SK-N-MC (cell line): Measurements from ENCODE around the gene ADCY9.
"Not testable (repeated sequence)": the region's sequence is repeated elsewhere in the genome, so short reads cannot be mapped to it uniquely, and the experiment has no call there.

Experiments used
- DNase-seq: peaks from one replicate; pipeline ENCODE4 v3.0.0-alpha.2; 2011; ENCODE audit warnings: low read depth, low spot score
- H3K27ac ChIP-seq: fragments of 200-600 bp; sonication (generic); 2 replicates; pipeline ENCODE4 v1.5.1; 2016; ENCODE audit warnings: mixed run types
- H3K36me3 ChIP-seq: fragments of 200-600 bp; sonication (generic); 2 replicates; pipeline ENCODE4 v1.6.1; 2017; ENCODE audit warnings: antibody characterized with exemption, low read length, mixed read lengths; ENCODE audit not compliant: insufficient read depth
- H3K4me3 ChIP-seq: fragments of 200-600 bp; sonication (generic); 2 replicates; pipeline ENCODE4 v1.5.1; 2016
- H3K9ac ChIP-seq: fragments of 200-600 bp; sonication (generic); 2 replicates; pipeline ENCODE4 v1.8.0; 2017; ENCODE audit warnings: mixed run types, mixed read lengths; ENCODE audit not compliant: insufficient read length
- H3K9me3 ChIP-seq: fragments of 200-600 bp; sonication (generic); 2 replicates; pipeline ENCODE4 v1.6.1; 2017; ENCODE audit warnings: low read depth, mild to moderate bottlenecking, antibody characterized with exemption, low read length, moderate library complexity, mixed read lengths
- EZH2 ChIP-seq: fragments of 200-600 bp; sonication (generic); IDR thresholded peaks from one replicate; pipeline ENCODE4 v1.6.1; 2017; ENCODE audit warnings: antibody characterized with exemption
- FOXP2 ChIP-seq: optimal IDR thresholded peaks from 2 replicates; pipeline ENCODE3; 2011; ENCODE audit warnings: mild to moderate bottlenecking, moderate library complexity; ENCODE audit not compliant: insufficient read depth; ENCODE audit errors: extremely low read length, control extremely low read depth
- POLR2AphosphoS5 ChIP-seq: IDR thresholded peaks from 2 replicates; pipeline ENCODE4 v1.6.1; 2012; ENCODE audit warnings: mild to moderate bottlenecking, low read depth, low read length, borderline replicate concordance

Gene ADCY9

DNA sequence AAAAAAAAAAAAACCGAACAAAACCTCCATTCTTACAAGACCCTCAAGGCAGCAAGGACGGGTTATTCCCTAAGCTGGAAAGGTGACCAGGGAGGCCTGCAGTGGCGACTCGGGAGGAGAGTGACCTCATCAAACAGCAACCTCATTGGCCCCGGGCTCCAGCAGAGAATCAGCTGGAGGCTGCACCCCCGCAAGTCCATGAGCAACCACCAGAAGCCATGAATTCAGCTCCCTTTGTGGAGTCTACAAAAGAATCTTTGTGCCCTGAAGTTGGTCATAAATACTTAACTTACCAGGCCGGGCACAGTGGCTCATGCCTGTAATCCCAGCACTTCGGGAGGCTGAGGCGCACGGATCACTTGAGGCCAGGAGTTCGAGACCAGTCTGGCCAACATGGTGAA is 154.8 kb downstream of the ADCY9 start:
- Histone ChIP-seq H3K4me3 (peak overlapping the region; percentile 77; the same call in 1 of the 2 replicates), H3K9me3 (no peaks in the 10 kb centered on the region), H3K9ac (no peak overlapping the region), H3K27ac (no peak overlapping the region), H3K36me3 (no peaks in the 10 kb centered on the region; the same call in 1 of the 2 replicates)
- no peak for TF ChIP-seq POLR2AphosphoS5
- no peak for TF ChIP-seq EZH2
- TF ChIP-seq FOXP2, result no peak
- no peak for DNase-seq

- not testable (repeated sequence) for H3K9me3 ChIP-seq, H3K36me3 ChIP-seq, DNase-seq
- Histone ChIP-seq H3K4me3 (peak overlapping the region; percentile 77), H3K27ac (peak overlapping the region; percentile 88), H3K9ac (peak overlapping the region; percentile 67)
These were observed 156.2 kb downstream of the ADCY9 start for GRCh38 chr16:3959926-3960590.

GRCh38 chr16:3959148-3959547 is 157.1 kb downstream of the ADCY9 start:
- Histone ChIP-seq H3K36me3 (no peaks in the 10 kb centered on the region), H3K4me3 (no peak overlapping the region), H3K9me3 (no peaks in the 10 kb centered on the region), H3K27ac (no peak overlapping the region), H3K9ac (no peak overlapping the region)
- TF ChIP-seq EZH2 (no peak), FOXP2 (no peak), POLR2AphosphoS5 (no peak)
- DNase-seq, result no peak

DNA sequence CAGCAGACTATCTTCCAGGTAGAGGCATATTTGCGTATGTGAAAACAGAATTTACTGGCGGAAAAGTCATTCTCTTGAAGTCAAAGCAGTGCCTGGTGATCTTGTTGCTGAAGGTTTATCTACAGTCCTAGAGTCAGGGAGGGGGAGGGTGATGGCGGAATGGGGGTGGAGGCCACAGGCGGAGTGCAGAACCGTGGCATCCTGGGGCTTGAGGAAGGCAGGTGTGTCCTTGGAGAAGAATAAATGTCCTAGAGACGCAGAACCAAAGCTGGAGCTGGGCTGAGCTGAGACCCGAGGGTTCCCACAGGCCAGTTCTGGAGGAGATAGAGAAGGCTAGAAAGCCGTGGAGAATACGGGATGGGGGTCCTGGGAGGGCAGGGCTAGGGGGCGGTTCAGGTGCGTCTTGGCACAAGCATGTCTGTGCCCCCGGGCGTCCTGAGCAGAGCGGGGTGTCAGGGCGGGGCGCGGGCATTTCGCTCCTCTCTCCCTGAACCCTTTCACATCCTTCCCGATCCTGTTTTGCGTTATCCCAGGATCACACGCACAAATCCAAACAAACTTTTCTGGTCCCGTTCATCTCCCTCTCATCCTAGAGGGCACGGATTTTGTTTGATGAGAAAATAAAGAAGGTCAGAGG is 158.8 kb downstream of the ADCY9 start:
- H3K36me3 ChIP-seq, result no peaks in the 10 kb centered on the region
- no peak overlapping the region for H3K9ac ChIP-seq
- H3K27ac ChIP-seq, result no peak overlapping the region
- DNase-seq, result no peak
- no peaks in the 10 kb centered on the region for H3K9me3 ChIP-seq
- H3K4me3 ChIP-seq, result no peak overlapping the region
- TF ChIP-seq FOXP2 (no peak), EZH2 (no peak), POLR2AphosphoS5 (no peak)

- H3K27ac ChIP-seq, result no peak overlapping the region
- TF ChIP-seq EZH2, result no peak
- TF ChIP-seq FOXP2, result no peak
- no peak for TF ChIP-seq POLR2AphosphoS5
- no peak for DNase-seq
- no peaks in the 10 kb centered on the region for H3K36me3 ChIP-seq
- no peak overlapping the region for H3K9ac ChIP-seq
- H3K9me3 ChIP-seq, result no peaks in the 10 kb centered on the region
- no peak overlapping the region for H3K4me3 ChIP-seq
These were observed 161.8 kb downstream of the ADCY9 start for GRCh38 chr16:3954411-3954921.

GRCh38 chr16:3953728-3954410 is 162.4 kb downstream of the ADCY9 start:
- Histone ChIP-seq H3K9me3 (no peaks in the 10 kb centered on the region), H3K36me3 (no peaks in the 10 kb centered on the region), H3K27ac (no peak overlapping the region), H3K9ac (no peak overlapping the region), H3K4me3 (no peak overlapping the region)
- no peak for DNase-seq
- TF ChIP-seq EZH2 (no peak), POLR2AphosphoS5 (no peak), FOXP2 (no peak)

- Histone ChIP-seq H3K9me3 (no peaks in the 10 kb centered on the region), H3K27ac (no peak overlapping the region)
- DNase-seq, result no peak
These were observed 163.5 kb downstream of the ADCY9 start for GRCh38 chr16:3952737-3953131.

DNA sequence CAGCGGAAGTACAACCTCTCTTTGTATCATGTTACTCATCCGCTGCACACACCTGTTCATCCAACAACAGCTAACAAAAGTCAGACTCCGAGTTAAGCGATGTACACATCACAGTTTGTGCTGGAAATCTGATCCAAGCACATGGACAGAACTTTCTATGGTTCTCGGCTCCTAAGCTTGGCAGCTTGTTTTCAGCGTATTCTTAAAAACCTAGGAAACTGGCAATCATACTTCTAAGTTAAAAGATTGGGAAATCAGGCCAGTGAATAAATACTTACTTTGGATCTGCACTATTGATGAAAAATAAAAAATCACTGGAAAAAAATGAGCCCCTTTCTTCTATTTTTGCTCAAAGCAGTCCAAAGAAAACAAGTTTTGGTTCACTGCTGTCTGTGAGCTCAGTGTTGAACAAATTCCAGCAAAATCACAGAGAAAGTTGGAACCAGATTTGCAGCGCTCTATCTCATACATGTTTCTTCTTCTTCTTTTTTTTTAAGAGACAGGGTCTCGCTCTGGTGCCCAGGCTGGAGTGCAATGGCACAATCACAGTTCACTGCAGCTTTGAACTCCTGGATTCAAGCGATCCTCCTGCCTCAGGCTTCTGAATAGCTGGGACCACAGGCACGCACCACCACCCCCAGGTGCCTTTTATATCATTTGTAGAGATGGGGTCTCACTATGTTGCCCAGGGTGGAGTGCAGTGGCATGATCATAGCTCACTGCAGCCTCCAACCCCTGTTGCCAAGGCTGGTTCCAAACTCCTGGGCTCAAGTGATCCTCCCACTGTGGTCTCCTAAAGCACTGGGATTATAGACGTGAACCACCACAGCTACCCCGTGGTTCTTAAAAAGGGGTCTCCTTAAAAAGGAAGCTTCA is 164.1 kb downstream of the ADCY9 start:
- no peak for DNase-seq
- H3K27ac ChIP-seq, result no peak overlapping the region
- TF ChIP-seq POLR2AphosphoS5, result no peak
- no peak for TF ChIP-seq FOXP2
- no peak for TF ChIP-seq EZH2
- H3K9ac ChIP-seq, result no peak overlapping the region
- no peak overlapping the region for H3K4me3 ChIP-seq
- H3K36me3 ChIP-seq, result no peaks in the 10 kb centered on the region
- no peaks in the 10 kb centered on the region for H3K9me3 ChIP-seq

More at GRCh38 chr16:3952737-3953131, 163.5 kb downstream of the ADCY9 start:
- H3K36me3 ChIP-seq, result no peaks in the 10 kb centered on the region
- TF ChIP-seq FOXP2, result no peak
- no peak for TF ChIP-seq EZH2
- TF ChIP-seq POLR2AphosphoS5, result no peak
- no peak overlapping the region for H3K4me3 ChIP-seq
- no peak overlapping the region for H3K9ac ChIP-seq

DNA sequence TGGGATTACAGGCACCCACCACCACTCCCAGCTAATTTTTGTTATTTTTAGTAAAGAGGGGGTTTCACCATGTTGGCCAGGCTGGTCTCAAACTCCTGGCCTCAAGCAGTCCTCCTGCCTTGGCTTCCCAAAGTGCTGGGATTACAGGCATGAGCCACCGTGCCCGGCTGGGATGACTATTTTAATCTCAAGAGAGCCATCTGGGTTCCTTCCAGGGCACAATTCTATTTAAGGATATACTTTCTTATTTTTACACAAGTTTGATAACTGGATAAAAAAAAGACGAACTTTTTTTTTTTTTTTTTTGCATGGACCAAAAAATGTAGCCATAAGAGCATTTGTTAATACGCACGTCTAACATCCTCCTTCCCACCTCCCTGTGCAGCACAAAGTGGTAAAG is 164.9 kb downstream of the ADCY9 start:
- not testable (repeated sequence) for H3K9ac ChIP-seq, H3K9me3 ChIP-seq, H3K4me3 ChIP-seq, DNase-seq, H3K36me3 ChIP-seq, H3K27ac ChIP-seq
